Kidney epithelial cell (primary cell): ENCODE measurements around the gene HTRA1. TPM values are rescaled to one million over a fixed set of nuclear protein-coding genes. Genes with fewer than 3 reads are reported as not detected.

Experiments used
- DNase-seq: peaks from one replicate; pipeline ENCODE4 v3.0.0-alpha.2; 2010; ENCODE audit warnings: low read depth
- H3K27me3 ChIP-seq: 2 replicates; pipeline ENCODE4 v1.6.0; 2011; ENCODE audit warnings: low read length; ENCODE audit not compliant: control insufficient read depth, insufficient read depth
- H3K36me3 ChIP-seq: 2 replicates; pipeline ENCODE4 v1.5.1; 2011; ENCODE audit warnings: low read length; ENCODE audit not compliant: control insufficient read depth, insufficient read depth
- H3K4me3 ChIP-seq: 2 replicates; pipeline ENCODE4 v1.5.1; 2011; ENCODE audit warnings: low read depth, mild to moderate bottlenecking, control low read depth, low read length
- total RNA-seq: library from RNA; depleted of rRNA; stranded (reverse); fragments of >200 nt; gene quantifications from 2 replicates; pipeline ENCODE4 v1.2.3, GENCODE V29; 2015
- TF ChIP-seq, protein P1 (sequence below): IDR thresholded peaks from 2 replicates; pipeline ENCODE4 v1.5.1; 2011; ENCODE audit warnings: mild to moderate bottlenecking, moderate library complexity, low read length, control low read depth, inconsistent platforms; ENCODE audit not compliant: insufficient read depth, poor library complexity, severe bottlenecking

Gene HTRA1
- total RNA-seq, 1 donor from 2014 or later: 110 TPM

DNA sequence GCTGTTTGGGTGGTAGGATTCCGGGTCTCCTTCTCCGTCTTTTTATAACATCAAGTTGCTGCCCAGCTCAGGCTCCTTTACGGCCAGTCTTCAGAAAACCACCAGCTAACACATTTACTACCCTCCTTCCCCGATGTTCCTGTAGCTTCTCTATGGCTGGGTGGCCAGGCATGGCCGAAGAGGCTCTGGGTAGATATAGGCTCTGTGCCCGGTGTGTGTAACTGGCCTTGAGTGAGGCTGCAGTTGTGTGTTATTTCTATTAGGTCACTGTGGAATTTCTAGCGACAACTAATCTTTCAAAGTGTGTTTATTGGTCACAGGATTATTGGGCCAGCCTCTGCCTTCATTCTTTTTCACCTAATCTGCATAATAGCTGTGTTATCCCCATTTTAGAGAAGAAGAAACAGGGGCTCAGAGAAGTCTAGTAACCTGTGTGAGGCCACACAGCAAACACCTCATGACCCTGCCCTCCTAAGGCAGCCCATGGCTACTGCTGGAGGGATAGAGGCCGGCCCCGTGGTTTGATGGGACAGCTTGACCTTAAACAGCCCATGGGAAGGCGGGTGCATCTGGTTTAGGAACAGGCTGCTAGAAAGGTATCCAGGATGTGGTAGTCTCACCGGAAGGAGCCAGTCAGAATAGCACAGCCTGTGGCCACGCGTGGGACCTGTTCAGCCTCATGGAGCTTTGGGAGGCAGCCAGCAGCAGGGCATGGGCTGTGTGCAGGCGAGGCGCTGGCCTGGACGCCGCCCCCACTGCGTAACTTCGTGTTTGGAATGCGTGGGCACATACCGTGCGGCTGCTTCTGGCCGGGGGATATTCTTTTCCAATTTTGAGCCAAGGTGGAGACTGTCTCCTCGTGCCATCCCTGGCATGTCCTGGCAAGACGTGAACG, 29.7 kb downstream of the HTRA1 start:
- TF ChIP-seq, protein P1, sequence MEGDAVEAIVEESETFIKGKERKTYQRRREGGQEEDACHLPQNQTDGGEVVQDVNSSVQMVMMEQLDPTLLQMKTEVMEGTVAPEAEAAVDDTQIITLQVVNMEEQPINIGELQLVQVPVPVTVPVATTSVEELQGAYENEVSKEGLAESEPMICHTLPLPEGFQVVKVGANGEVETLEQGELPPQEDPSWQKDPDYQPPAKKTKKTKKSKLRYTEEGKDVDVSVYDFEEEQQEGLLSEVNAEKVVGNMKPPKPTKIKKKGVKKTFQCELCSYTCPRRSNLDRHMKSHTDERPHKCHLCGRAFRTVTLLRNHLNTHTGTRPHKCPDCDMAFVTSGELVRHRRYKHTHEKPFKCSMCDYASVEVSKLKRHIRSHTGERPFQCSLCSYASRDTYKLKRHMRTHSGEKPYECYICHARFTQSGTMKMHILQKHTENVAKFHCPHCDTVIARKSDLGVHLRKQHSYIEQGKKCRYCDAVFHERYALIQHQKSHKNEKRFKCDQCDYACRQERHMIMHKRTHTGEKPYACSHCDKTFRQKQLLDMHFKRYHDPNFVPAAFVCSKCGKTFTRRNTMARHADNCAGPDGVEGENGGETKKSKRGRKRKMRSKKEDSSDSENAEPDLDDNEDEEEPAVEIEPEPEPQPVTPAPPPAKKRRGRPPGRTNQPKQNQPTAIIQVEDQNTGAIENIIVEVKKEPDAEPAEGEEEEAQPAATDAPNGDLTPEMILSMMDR: no peak
- no peak overlapping the region for H3K4me3 ChIP-seq
- no peaks in the 10 kb centered on the region for H3K36me3 ChIP-seq
- H3K27me3 ChIP-seq: no peaks in the 10 kb centered on the region
- DNase-seq: no peak

DNA sequence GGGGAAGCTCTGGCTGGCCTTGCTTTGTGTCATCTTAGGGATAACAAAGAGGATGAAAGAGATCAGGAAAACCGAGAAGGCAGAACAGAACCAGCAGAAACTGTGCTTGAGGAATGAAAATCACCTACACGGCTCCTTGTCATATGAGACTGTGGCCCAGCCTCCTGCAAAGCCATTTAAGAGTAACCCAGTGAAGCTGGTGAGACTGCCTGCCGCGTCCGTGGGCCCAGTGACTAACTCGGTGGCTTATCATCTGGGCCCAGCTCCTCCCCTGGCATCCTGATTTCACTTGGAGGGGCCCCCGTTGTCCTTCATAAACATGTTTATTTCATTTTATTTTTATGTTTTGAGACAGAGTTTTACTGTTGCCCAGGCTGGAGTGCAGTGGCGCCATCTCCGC, 30.7 kb downstream of the HTRA1 start:
- H3K4me3 ChIP-seq: no peak overlapping the region
- H3K27me3 ChIP-seq: no peaks in the 10 kb centered on the region
- TF ChIP-seq, protein P1: no peak
- H3K36me3 ChIP-seq: no peaks in the 10 kb centered on the region
- DNase-seq: no peak

DNA sequence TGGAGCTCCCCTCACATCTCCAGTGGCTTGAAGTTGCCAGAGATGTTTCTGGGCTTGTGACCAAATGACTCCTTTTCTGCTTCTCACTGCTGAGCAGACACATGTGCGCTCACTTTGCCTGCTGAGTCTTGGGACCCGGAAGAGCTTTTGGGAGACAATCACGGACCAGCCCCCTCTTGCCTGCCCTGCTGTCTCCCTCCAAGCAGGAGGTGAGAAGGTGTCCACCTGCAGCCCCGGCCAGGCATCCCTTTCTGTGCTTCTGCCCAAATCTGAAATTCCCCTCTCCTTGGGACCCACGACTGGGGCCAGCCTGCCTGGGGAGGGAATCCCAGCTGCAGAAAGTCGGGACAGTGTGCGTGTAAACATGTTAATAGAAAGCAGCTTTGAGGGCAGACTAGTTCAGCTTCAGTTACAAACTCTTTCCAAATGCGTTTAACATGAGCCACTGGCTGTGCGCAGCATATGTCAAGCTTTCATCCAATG, 31.7 kb downstream of the HTRA1 start:
- DNase-seq: no peak
- Histone ChIP-seq H3K36me3 (no peaks in the 10 kb centered on the region), H3K4me3 (no peak overlapping the region), H3K27me3 (no peaks in the 10 kb centered on the region)
- TF ChIP-seq, protein P1: no peak

DNA sequence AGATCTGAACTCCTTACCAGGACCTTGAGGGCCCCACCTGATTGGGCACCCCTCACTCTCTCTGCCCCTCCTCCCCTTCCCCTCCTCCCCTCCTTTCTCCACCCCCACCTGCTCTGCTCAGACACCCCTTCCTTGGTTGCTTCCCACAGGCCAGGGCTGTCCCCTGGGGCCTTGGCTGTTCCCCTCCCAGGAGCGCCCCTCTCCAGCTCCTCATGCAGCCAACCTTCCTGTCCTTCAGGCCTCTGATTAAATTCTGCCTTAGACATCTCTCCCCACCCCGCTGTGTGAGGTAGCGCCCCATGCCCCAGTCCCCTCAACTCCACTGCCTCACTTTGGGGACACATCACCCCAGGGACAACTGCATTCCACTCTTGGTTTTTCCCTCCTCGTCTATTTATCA, 32.4 kb downstream of the HTRA1 start:
- H3K27me3 ChIP-seq: no peaks in the 10 kb centered on the region
- TF ChIP-seq, protein P1: no peak
- no peaks in the 10 kb centered on the region for H3K36me3 ChIP-seq
- no peak for DNase-seq
- no peak overlapping the region for H3K4me3 ChIP-seq

DNA sequence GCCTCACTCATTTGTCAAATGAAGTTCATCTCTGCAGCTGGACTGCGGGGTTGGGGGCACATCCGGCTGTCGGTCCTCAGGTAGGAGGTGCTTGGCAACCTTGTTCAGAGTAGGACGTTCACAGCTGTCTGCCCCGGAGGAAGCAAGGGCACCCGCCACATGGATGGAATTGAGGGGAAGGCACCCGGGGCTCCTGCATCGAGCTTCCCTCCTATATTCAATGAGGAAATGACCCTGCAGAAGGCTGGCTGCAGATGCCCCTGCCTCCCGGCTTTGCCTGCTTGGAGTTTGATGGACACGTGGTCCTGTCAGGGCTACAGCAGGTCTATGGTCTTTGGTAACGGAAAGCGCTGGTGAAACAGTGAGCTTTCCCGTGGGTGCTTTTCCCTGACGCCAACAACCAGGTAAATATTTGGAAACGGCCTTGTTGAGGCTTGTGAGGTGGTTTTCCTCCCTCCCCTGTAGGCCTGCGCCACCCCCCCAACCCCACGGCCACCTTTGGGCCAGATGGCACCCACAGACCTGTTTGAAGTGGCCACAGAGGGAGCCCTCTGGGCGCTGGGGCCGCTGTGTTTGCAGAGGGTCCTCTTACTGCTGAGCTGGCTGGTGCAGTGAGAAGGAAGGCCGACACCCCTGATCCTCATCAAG, 32.9 kb downstream of the HTRA1 start:
- no peak for DNase-seq
- TF ChIP-seq, protein P1: no peak
- H3K27me3 ChIP-seq: no peaks in the 10 kb centered on the region
- H3K4me3 ChIP-seq: no peak overlapping the region
- no peaks in the 10 kb centered on the region for H3K36me3 ChIP-seq
